Measurements from ENCODE around the gene TAF1D.

The TAF1D gene

GRCh38 chr11:93773601-93774200, 32.4 kb upstream of the TAF1D start:
- no peak for TF ChIP-seq CTCF (IDR thresholded peaks at IDR 0.05; ENCODE audit: extremely low read depth, insufficient read depth, missing control alignments)
- in situ Hi-C loops (cut with MboI; ENCODE audit: low pct_unique_long_range_greater_than_20kb, low sequenced_read_pairs, unreplicated experiment): no loop called here
- DNase-seq (ENCODE audit: low spot score): no peak

GRCh38 chr11:93773045-93773477, 31.8 kb upstream of the TAF1D start:
- in situ Hi-C loops (cut with MboI; ENCODE audit: low pct_unique_long_range_greater_than_20kb, low sequenced_read_pairs, unreplicated experiment): no loop called here
- no peak for DNase-seq (ENCODE audit: low spot score)
- TF ChIP-seq CTCF (IDR thresholded peaks at IDR 0.05; ENCODE audit: extremely low read depth, insufficient read depth, missing control alignments): no peak

DNA sequence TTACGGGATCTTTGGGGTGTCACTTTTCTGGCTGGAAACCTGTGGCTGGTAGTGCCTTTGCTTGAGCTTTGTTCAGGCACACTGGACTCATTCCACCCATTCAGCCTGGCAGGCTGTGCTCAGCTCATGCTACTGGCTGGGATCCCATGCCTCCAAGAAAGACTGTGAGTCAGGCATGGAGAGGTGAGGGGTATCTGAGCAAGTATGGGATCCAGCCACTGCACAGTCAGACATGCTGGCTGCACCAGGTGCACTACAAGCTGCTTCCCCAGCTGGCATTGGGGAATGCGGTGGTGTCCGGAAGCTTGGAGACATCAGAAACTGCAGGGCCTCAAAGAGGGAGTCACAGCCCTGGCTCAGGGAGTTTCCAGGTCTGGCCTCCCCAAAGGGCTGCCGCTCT, 30.8 kb upstream of the TAF1D start:
- no peak for DNase-seq (ENCODE audit: low spot score)
- no peak for TF ChIP-seq CTCF (IDR thresholded peaks at IDR 0.05; ENCODE audit: extremely low read depth, insufficient read depth, missing control alignments)
- in situ Hi-C loops (cut with MboI; ENCODE audit: low pct_unique_long_range_greater_than_20kb, low sequenced_read_pairs, unreplicated experiment): no loop called here

GRCh38 chr11:93770160-93770559, 28.9 kb upstream of the TAF1D start:
- in situ Hi-C loops (cut with MboI; ENCODE audit: low pct_unique_long_range_greater_than_20kb, low sequenced_read_pairs, unreplicated experiment): no loop called here

DNA sequence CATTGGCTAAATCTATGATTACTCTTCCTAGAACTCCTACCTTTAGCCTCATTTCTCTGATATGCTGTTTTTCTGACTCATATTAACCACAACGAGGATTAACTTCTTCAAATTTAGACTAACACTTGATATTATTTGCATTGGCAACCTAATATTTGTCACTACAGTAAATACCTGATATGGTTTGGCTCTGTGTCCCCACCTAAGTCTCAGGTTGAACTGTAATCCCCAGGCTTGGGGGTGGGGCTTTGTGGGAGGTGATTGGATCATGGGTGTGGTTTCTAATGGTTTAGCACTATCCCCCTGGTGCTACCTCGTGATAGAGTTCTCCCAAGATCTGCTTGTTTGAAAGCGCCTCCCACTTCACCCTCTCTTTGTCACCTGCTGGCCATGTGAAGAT, 25.7 kb upstream of the TAF1D start:
- in situ Hi-C loops (cut with MboI; ENCODE audit: low pct_unique_long_range_greater_than_20kb, low sequenced_read_pairs, unreplicated experiment): no loop called here
- DNase-seq (ENCODE audit: low spot score): no peak
- TF ChIP-seq CTCF (IDR thresholded peaks at IDR 0.05; ENCODE audit: extremely low read depth, insufficient read depth, missing control alignments): no peak

More at GRCh38 chr11:93770160-93770559, 28.9 kb upstream of the TAF1D start:
- DNase-seq (ENCODE audit: low spot score): no peak
- no peak for TF ChIP-seq CTCF (IDR thresholded peaks at IDR 0.05; ENCODE audit: extremely low read depth, insufficient read depth, missing control alignments)

DNA sequence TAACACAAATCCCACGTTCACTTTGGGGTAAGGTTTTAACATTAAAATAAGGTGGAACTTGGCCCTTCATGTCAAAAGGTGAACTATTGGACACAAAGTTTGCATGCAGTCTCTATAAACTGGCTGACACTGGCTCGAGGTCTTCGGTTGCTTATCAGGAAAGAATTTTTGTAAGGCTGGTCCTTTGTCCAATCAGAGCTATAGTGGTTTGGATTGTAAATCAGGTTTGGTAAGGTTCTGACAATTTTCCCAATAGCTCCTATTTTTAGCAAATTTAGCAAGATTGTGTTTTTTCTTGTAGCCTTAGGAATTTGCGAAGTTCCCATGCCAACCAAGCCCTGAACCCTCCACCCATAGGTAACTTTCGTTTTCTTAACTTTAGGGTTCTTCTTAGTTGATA, 25.2 kb upstream of the TAF1D start:
- TF ChIP-seq CTCF (IDR thresholded peaks at IDR 0.05; ENCODE audit: extremely low read depth, insufficient read depth, missing control alignments): no peak
- in situ Hi-C loops (cut with MboI; ENCODE audit: low pct_unique_long_range_greater_than_20kb, low sequenced_read_pairs, unreplicated experiment): no loop called here
- no peak for DNase-seq (ENCODE audit: low spot score)
